GM12872 (cell line): ENCODE measurements around the gene SRPK2.

ENCODE experiments used
- CTCF ChIP-seq: IDR thresholded peaks from 3 replicates; pipeline ENCODE4 v1.5.1; 2011; ENCODE audit warnings: low read depth, mild to moderate bottlenecking, low read length, moderate library complexity; ENCODE audit not compliant: insufficient read depth

SRPK2 gene

DNA sequence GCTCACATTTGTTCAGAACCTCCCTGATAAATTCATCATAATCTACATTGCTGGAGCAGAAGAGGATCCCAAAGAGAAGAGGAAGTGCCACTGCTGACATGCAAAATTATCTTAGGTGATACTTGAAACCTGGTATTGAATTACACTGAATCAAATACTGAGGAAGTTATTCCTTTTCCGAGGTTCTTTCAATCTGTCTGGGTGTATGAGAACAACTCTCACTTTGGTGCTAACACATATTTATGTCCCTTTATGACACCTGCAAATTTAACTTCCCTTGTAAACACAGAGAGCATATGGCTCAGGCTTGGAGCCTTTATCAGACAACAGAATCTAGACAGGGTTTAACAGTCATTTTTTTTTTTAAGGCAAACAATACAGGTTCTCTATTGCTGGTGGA is 131.4 kb downstream of the SRPK2 start:
- TF ChIP-seq CTCF = no peak

- no peak for TF ChIP-seq CTCF
These were observed 131.9 kb downstream of the SRPK2 start for GRCh38 chr7:105256761-105257231.

- TF ChIP-seq CTCF = no peak
These were observed 138.0 kb downstream of the SRPK2 start for GRCh38 chr7:105250706-105251105.

DNA sequence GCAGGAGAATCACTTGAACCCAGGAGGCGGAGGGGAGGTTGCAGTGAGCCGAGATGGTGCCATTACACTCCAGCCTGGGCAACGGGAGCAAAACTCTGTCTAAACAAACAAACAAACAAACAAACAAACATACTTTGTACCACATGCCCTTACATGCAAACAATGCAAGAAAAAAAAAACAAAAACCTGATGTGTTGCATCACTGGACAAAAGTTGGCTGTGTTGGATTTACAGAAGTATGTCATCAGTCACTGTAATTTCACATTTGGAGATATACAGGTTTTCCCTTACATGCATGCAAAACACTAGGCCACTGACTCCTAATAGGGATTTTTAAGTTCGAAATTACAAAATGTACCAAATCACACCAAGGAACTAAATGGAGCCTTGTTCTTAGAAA is 138.5 kb downstream of the SRPK2 start:
- no peak for TF ChIP-seq CTCF

DNA sequence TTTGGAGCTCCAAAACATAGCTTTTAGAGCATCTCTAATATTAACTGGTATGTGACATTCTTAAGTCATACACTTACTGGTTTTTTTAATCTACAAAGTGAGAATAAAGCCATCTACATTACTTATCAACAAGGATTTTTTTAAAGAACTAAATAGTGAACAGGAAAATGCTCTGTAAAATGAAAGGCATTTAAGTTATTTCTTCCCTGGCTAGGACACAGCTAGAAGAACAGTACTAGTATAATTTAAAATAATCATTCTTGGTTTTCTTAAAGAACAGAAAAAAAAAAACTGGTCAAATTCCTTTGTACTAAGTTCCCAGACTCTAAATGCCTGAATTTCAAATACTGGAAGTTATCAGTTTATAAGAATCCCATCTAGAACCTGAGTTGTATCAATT is 139.5 kb downstream of the SRPK2 start:
- TF ChIP-seq CTCF = no peak

GRCh38 chr7:105246679-105247078 is 142.0 kb downstream of the SRPK2 start:
- no peak for TF ChIP-seq CTCF

DNA sequence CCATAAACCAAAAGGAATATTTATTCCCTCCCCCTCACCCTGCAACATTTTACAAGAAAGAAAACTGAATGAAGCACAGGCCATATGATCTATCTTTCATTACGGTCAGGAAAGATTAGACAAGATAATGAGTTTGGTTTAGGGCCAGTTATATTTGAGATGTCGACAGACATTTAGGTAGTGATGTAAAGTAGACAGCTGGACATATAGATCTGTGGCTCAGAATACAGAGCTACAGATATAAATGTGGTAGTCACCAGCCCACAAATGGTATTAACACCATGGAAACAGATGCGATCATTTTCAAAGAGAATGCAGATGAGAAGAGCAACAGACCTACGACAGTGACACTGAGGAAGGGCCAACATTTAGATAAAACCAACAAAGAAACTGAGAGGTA is 142.5 kb downstream of the SRPK2 start:
- TF ChIP-seq CTCF = no peak
